Suprapubic skin (tissue), 3 donors: ENCODE measurements around the gene COL15A1.

Experiments
- CTCF ChIP-seq, 2 donors: fragments of 200-600 bp in 1 of 2; fragments of 450-650 bp in 1 of 2; sonication (generic) in 1 of 2; IDR thresholded peaks; one replicate each; pipeline ENCODE4 v1.5.1; 2016 to 2019; ENCODE audit warnings: antibody characterized with exemption in 2 of 2, mild to moderate bottlenecking in 1 of 2, moderate library complexity in 1 of 2
- POLR2AphosphoS5 ChIP-seq, 3 donors: sonication (generic); formaldehyde crosslinking; IDR thresholded peaks; one replicate each; pipeline ENCODE4 v1.6.1; 2017; ENCODE audit warnings: antibody characterized with exemption in 3 of 3

- TF ChIP-seq CTCF (IDR thresholded peaks at IDR 0.05): no peak
- TF ChIP-seq POLR2AphosphoS5 (IDR thresholded peaks at IDR 0.05): no peak
Measured at GRCh38 chr9:99002706-99003105, 59.0 kb downstream of the COL15A1 start.
